GM11168 (cell line): ENCODE data around the gene ITK.

ENCODE experiments used
- in situ Hi-C: fragments of 300-500 bp; cut with MboI; formaldehyde crosslinking; loops from one replicate; pipeline ENCODE4 v1.12.0; 2022; ENCODE audit warnings: low sequenced_read_pairs; ENCODE audit not compliant: unreplicated experiment

ITK gene

DNA sequence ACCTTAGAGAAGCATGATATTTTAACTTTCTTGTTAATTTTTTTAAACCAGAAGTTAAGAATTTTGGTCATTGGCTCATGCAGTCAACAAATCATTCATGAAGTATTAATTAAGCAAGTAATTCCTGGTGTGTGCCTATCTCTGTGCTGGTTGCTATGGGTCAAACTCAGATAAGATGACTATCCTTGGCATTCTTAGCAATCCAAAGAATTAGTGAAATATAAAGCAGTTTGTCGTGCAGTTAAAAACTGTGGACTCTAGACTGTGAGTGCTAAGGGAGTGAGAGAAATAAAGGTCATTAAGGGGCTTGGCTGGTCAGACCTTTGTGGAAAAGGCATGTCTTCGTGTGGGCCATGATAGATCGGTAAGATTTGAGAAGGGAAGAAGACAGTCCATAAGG lies 90.1 kb downstream of the ITK start:
- in situ Hi-C loops, result no loop called here

DNA sequence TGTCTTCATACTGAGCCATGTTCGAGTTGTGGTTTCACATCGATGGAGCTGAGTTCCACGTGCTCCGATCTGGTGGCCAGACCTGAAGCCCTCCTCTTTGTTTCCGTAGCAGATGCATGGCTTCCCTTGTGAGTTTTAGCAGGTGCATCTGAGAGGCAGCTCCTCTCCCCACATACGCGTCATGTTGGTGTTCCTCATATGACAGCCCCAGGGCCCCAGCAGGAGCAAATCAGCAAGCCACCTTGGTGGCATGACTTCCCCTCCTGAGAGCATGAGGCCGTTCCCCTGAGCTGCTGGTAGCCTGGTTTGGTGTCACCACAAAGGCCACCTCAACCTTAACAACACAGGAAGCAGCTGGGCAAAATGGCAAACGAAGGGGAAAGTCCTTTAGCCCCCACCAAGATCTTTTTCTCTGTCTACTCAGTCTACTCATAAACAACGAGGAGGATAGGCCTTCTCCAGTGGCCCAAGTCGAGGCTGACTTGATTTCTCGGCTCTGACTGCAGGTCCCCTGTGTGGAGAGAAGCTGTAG lies 91.2 kb downstream of the ITK start:
- in situ Hi-C loops, result no loop called here

DNA sequence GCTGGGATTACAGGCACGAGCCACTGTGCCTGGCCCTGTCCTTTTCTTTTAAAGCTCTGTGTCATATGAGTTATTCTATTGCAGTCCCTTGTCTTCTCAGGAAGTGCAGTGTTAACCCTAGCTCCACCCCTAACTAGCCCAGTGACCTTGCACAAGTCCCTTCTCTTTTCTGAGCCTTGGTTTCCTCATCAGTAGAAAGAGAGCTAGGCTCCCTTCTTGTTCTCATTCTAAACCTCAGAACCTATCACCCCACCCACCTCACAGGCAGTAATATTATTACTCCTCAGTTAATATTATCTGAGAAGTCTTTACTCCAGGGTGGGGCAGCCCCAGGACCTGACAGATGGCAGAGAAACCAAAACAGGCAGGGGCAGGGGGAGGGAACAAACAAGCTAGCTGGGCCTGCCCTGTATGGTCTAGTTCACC lies 92.5 kb downstream of the ITK start:
- in situ Hi-C loops, result no loop called here

DNA sequence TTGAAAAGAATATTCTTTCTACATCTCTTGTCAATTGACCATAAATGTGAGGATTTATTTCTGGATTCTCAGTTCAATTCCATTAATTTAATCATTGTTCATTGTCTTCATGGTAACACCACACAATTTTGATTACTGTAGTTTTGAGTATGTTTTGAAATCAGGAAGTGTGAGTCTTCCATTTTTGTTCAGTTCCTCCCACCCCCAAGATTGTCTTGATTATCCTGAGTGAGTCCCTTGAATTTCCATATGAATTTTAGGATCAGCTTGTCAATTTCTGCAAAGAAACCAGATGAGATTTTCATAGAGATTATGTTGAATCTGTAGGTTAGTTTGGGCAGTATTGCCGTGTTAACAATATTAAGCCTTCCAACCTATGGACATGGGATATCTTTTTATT lies 94.8 kb downstream of the ITK start:
- in situ Hi-C loops, result no loop called here

DNA sequence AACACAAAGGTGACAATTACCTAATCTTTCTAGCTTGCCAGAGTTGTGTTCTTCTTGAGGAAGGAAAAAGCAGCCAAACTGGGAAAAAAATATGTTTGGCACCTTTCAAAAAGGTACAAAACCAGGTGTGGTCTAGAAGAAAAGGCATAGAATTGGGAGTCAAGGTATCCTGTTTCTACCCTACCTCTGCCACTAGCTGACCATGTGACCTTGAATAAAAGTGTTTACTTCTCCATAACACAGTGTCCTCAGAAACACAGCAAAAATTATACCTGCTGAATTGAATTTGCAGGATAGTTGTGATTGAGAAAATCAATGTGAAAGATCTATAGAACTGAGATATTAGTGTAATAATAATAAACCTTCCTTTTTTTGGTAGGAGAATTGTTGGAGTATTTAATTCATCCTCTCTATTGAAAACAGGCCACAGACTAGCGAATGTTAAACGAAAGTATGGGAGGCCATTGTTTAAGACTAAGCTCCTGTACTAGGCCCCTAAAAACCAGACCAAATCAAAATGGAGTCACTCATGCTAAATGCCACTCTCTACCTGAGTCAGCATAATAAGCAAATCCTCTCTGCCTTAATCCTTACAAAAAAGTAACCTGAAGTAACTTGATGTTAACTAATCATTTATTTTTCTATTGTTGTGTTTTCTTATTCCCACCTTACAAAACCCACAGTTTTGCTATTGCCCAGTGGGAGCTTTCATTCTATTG lies 97.8 kb downstream of the ITK start:
- in situ Hi-C loops, result no loop called here

DNA sequence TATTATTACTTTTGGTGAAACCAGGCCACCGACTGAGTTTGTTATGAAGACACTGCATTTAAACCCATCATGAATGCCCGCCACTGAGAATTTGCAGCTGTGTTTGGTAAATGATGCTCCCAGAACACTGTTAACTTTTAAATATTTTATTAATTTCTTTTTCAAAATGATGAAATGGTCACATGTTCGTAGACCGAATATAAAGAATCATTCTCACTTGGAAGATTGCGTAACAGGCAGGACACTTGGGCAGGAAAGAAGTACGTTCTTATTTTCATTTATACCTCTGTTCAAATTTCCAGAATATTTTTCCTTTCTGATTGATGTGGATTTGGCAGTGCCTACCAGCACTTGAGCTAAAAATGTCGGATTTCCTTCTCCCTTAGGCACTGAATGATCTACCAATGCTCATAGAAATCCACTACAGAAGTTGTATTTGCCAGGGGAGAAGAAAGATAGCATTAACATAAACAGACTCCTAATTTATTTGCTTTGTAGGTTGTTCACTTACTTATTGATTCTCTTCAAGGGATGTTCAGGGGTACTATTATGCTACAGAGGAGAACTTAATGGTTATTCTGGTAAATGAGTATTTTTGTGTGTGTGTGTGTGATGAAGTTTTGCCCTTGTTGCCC lies 99.1 kb downstream of the ITK start:
- in situ Hi-C loops, result no loop called here

DNA sequence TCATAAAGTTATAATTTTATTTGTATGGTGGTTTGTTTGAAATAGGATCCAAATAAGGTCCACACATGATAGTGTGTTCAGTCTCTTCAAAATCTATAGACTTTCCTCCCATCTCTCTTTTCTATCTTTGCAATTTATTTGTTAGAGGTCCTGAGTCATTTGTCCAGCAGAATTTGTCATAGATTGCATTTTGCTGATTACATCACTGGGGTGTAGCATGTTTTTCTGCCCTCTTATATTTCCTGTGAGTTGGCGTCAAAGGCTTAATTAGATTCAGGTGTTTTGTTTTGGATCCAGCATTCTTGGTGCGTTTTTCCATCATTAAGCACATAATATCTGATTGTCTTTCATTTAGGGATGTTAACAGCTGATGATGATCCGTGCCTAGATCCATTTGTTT lies 100.3 kb downstream of the ITK start:
- in situ Hi-C loops, result no loop called here

DNA sequence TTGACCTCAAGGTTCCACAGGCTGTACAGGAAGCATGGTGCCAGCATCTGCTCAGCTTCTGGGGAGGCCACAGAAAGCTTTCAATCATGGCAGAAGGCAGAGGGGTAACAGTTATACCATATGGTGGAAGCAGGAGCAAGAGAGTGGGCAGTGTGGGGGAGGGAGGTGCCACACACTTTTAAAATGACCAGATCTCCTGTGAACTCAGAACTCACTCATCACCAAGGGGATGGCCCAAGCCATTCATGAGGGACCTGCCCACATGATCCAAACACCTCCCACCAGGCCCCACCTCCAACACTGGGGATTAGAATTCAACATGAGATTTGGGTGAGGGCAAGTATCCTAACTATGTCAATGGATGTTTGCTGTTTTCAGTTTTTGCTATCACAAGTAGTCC lies 101.5 kb downstream of the ITK start:
- in situ Hi-C loops, result no loop called here

DNA sequence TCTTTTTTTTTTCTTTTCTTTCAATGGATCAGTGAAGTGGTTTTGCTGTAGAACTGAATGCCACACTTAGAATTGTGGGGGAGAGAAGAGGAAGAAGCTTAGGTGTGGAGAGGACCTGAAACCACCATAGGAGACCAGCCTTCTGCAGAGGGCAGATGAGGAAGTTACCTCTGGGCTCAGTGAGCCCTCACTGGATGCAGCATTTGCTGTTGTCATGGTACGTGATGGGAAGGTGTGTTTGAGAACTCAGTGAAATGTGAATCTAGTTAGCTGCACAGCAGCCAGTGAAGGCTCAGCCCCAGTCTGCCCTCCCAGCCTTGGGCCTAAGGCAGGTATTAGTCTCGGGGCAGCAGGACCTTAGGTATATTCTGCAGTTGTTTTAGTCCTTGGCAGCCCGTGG lies 102.8 kb downstream of the ITK start:
- in situ Hi-C loops, result no loop called here

DNA sequence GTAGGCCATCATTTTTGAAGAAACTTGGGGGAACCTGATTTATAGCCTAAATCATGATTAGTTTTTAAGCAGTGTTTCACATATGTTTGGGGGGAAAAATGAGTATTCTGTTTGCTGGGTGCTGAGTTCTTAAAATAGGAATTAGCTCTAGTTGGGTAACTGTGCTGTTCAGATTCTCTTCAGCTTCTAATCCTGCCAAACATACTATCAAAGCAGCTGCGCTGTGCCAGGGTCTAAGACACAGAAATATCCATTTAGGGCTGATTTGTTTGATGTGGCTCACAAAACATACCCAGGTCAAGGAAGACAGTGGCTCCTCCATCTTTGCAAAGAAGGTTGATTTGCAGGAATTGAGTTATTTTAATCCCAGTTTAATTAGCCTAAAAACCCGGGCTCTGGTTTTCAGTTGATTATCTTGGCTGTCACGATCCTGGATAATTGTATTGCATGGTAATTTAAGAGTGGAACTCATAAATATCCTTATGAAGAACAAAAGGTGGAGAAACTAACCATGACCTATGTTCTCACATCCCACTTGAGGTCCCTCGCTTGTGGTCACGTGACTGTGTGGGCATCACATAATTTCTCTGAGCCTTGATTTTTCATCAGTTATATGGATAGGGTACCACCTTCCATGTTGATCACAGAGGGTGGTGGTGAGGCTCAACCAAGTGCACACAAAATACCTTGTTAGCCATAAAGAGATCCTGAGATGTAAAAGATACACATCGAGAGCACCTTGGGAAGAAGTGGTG lies 104.0 kb downstream of the ITK start:
- in situ Hi-C loops, result no loop called here

DNA sequence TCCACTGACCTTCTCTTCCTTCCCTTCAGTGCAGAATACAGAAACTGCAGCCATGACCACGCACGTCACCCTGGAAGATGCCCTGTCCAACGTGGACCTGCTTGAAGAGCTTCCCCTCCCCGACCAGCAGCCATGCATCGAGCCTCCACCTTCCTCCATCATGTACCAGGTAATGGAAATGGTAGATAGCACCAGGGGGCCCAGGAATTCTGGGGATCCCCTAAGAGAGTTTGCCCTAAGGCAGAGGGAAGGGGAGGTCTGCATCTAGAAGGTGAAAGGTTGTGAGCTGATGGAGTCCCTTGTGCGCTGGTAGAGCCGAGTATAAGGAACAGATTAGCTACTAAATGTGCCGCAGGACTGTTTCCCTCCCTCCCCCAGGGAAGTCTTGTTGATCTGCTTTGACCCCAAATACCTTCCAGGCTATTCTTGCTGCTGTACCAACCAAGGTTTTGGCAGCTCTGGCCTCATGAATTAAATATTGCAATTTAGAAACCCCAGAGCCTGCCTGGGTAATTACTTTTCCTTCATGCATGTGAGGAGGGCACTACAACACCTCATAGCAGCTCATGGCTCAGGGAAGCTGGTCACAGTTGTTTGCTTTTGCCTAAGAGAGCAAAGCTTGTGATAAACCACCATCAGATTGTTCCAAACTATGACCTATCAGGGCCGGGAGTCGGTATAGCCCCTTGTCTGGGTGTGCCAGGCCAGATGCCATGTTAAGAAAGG lies 104.8 kb downstream of the ITK start:
- in situ Hi-C loops, result no loop called here

DNA sequence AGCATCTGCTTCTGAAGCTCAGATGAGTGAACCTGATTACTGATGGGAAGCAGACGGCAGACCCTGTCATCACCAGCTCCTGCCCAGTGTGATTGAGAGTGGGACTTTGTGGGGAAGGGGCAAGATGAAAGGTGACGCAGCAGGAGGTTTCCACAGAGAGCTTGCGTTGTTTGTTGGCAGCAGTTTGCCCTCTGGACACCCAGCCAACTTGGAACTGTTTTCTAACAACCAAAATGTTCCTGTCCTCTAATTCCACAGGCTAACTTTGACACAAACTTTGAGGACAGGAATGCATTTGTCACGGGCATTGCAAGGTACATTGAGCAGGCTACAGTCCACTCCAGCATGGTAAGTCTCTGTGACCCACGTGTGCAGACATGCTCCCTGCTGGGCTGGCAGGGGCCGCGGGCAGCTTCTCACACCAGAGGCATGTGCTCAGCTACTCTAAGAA lies 106.1 kb downstream of the ITK start:
- in situ Hi-C loops, result no loop called here

DNA sequence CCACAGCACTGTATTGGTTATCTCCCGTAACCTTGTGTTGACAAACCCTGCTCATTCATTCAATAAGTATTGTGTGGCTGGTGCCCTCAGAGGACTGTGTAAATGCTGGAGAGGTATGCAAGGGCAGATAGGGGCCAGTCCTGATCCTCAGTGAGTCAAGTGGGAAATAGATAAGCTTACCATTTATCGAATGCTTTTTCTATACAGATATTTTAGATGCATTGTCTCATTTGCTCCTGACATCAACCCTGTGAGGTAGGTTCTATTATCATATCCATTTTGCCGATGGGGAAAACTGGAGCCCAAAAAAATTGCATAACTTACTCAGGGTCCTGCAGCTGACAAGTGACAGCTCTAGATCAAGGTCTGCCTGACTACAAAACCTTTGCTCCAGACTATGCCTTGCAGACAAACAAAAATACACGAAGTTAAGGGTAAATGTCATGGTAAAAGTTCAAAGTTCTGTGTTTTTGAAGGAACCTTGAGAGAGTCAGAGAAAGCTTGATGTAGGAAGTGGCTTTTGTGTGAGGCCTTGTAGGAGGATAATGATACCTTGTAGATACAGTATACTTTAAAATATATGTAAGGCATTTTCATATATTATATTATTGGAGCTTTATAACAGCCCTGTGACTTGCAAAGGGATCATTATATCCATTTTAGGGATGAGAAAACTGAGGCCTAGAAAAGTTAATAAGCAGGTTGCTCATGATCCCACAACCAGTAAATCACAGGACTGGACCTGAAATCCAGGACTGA lies 107.9 kb downstream of the ITK start:
- in situ Hi-C loops, result no loop called here

DNA sequence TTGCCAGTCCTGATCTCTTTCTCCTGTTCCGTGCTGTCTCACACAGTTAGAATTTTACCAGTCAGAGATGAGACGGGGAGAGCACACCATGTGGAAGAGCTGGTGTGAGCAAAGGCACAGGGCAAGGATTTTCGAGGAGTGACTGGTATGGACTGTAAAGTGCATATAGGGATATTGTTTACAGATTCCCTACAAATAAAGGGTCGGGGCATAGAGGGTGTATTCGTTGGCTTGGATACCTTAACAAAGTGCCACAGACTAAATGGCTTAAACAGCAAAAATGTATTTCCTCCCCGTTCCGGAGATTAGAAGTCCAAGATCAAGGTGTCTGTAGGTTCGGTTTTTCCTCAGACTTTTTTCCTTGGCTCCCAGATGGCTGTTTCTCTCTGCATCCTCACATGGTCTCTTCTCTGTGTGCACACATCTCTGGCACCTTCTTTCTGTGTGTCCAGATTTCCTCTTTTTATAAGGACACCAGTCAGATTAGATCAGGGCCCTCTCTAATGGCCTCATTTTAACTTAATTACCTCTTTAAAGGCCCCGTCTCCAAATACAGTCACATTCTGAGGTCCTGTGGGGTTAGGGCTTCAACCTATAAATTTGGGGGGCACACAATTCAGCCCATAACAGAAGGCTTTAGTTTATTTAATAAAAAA lies 108.7 kb downstream of the ITK start:
- in situ Hi-C loops, result no loop called here

DNA sequence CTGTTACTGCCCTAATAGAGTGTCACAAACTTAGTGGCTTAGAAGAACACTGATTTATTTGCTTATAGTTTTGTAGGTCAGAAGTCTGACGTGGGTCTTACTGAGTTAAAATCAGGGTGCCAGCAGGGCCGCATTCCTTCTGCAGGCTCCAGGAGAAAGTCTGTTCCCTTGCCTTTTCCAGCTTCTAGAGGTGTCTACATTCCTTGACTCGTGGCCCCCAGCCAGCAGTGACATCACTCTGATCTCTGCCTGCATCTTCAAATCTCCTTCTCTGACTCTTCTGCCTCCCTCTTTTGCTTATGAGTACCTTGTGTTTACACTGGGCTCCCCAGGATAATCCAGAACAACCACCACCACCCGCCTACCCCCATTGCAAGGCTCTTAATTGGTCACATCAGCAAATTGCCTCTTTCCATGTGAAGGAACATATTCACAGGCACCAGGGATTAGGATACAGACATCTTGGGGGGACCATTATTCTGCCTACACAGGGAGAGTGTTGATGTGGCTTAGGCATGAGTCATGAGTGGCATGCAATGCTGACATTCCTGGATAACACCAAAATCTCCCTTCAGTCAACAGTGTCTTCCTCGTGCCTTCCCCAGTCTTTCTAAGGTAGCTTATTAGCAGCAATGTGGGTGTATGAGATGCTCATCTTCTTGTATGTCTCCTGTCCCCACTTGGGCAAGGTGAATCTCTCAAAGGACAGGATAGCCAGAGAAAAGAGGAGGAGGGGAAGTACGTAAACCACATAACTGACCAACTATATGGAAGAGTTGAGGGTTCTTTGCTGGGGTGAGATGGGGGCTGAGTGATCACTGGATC lies 109.7 kb downstream of the ITK start:
- in situ Hi-C loops, result no loop called here

DNA sequence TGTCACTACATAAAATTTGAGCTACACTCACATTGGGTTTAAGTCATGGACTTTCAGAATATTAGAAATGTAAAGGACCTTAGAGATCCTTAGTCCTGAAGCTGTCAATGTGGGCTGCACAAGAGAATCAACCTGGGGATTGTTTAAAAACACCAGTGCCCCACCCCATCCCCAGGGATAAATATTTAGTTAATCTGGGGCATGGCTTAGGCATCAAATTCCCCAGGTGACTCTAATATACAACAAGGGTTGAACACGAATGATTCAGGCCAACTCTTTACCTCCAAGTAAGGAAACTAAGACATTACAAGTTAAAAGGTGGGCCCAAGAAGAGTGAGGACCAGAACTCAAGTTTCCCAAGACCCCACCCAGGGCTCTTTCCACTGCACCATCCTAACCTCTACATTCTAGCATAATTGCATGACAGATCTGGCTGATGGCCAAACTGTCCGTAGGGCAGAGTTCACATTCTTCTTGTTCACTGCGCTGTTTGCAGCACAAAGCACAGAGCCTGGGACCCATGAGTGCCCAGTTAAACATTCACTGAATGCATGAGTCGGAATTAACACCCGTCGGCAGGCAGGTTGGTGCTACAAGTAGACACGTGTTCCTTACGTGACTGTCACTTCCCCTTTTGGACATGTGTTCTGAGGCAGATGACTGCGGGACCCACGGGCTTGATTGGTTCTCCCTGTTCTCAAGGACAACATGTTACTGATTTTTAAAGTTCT lies 110.5 kb downstream of the ITK start:
- in situ Hi-C loops, result no loop called here

DNA sequence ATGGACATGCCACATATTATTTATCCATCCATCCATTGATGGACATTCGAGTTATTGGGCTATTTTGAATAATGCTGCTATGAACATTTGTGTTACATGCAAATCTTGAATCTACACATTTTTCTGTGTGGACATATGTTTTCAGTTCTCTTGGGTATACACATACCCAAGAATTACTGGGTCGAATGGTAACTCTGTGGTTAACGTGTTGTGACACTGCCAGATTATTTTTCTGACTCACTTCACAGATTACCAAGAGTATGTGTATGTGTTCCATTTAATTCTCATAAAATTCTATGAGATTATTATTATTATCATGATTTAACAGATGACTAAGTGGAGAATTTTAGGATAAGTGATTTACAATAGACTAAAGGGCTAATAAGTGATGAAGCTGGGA lies 112.0 kb downstream of the ITK start:
- in situ Hi-C loops, result no loop called here
